HG03457 (cell line): ENCODE results near the gene B4GAT1.
"Not testable (repeated sequence)": the region's sequence is repeated elsewhere in the genome, so short reads cannot be mapped to it uniquely, and the experiment has no call there.

ENCODE experiments used
- ATAC-seq: cut with Tn5 transposase; IDR thresholded peaks from one replicate; pipeline ENCODE4 v1.9.1; 2021; ENCODE audit warnings: moderate number of reproducible peaks; ENCODE audit not compliant: unreplicated experiment

Gene B4GAT1

DNA sequence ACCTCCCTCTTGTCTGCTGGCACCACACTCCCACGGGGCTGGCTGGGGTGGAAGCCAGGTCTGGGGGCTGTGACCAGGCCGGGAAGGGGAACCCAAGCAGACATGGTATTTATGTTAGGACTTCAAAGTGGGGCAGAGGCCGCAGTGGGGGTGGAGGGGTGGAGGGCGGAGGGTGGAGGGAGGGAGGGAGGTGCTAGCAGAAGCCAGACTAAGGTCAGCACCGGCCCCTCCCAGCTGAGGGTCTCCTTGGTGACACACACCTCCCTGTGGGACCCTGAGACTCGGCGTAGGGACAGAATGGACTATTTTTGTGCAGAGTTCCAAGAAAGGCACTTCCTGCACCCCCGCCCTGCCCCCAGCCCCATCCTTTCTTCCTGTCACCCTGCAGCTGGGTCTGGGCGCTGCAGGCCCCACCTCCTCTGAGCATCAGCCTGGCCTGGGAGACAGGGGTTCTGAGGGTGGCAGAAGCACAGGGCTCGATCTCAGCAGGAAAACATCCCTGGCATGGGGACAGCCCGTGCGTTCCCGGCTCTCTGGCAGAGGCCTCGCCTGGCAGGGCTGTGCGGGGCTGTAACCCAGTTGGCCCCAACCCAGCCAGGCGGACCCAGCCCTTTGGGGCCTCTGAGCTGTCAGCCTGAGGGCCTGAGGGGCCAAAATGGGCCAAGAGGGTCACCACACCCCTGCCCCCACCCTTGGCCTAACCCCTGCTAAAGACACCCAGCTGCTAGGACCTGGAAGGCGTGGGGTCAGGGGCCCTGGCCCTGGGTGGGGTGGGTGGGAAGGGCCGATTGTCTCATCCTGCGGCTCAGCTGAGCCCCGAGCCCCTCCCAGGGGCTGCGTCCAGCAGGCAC is 20.9 kb downstream of the B4GAT1 start:
- ATAC-seq, result no peak

DNA sequence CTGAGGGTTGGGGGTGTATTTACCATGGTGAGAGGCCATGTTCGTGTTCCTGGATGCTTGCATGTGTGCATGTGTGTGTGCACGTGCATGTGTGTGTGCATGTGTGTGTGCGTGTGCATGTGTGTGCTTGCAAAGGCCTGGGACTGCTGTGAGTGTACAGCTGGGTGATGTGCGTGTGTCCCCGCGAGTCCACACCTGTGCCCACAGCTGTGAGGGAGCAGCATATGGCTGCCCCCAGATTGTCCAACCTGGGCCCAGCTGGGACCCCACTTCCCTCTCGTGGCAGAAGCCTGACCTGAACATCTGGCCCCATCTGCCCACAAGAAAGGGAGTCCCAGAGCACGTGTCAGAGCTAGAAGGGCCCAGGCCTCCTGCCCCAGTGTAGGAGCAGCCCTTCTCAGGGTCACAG is 22.2 kb downstream of the B4GAT1 start:
- no peak for ATAC-seq

DNA sequence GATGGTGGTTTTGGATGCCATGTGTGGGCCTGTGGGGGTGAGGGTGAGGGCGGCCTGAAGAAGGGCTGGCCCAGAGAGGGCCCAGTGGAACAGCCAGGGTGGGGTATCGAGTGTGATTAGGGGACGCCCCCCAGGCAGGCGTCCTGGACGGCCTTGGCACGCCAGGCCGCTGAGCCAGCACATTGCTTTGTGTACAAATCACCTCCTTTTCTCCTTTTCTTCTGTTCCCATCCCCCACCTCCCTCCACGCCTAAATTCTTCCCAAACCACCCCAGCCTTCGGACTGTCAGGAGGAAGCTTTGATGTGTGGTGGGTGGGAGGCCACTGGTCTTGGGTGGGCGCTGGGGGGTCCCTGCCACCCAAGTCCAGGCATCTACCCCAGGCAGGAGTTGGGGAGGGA is 22.8 kb downstream of the B4GAT1 start:
- ATAC-seq, result no peak

DNA sequence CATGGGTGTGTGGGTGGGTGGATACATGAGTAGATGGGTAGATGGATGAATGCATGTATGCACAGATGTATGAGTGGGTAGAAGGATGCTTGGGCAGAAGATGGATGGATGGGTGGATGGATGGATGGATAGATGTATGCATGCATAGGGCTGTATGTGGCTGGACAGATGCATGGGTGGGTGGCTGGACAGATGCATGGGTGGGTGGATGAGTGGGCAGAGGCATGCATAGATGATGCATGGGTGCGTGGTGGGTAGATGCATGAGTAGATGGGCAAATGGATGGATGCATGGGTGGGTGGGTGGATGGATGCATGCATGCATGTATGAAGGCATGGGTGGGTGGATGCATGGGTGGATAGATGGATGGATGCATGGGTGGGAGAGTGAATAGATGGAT is 23.7 kb downstream of the B4GAT1 start:
- no peak for ATAC-seq

DNA sequence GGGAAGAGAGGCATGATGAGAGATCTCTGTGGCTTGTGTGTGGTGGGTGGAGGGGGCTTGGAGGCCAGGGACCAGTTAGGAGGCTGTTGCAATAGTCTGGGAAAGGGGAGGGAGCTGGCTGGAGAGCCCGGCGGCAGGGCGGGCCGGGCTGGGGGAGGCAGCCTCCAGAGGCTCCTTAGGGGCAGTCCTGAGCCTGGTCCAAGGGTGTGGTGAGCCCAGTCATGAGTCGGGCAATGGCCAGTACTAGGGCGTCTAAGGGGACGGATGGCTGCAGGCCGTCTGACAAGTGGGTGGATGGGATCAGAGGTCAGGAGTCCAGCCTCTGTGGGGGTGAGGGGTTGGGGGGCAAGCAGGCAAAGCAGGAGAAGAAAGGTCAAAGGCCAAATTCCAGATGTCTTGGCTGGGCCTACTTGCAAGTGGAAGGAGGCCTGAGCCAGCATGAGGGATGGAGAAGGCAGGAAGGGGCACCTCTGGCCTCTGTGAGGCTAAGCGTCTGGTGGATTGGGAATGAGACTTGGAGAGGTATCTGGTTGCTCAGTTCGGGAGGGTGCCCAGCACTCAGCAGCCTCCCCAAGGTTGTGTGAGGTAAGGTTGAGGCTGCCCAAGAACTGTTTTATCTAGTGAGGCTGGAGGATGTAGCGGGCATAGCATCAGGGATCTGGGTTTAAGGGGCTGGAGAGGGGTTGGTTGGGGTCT is 24.5 kb downstream of the B4GAT1 start:
- no peak for ATAC-seq

DNA sequence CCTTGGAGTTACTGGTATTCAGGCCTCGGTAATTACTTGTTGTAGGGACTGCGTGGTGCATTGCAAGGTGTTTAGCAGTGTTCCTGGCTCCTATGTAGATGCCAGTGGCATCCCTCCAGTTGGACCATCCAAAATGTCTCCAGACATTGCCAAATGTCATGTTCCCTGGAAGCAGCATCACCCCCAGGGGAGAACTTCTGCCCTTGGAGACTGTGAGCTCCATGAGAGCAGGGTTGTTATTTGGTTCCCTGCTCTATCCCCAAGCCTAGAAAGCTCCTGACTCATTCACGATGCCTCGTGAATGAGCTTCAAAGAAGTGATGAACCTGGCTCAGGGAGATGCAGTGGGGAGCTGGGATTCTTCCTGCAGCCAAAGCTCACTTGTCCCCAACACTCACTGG is 25.8 kb downstream of the B4GAT1 start:
- ATAC-seq, result no peak

DNA sequence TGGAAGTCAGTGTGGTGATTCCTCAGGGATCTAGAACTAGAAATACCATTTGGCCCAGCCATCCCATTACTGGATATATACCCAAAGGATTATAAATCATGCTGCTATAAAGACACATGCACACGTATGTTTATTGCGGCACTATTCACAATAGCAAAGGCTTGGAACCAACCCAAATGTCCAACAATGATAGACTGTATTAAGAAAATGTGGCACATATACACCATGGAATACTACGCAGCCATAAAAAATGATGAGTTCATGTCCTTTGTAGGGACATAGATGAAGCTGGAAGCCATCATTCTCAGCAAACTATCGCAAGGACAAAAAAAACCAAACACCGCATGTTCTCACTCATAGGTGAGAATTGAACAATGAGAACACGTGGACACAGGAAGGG is 26.7 kb downstream of the B4GAT1 start:
- ATAC-seq, result not testable (repeated sequence)

DNA sequence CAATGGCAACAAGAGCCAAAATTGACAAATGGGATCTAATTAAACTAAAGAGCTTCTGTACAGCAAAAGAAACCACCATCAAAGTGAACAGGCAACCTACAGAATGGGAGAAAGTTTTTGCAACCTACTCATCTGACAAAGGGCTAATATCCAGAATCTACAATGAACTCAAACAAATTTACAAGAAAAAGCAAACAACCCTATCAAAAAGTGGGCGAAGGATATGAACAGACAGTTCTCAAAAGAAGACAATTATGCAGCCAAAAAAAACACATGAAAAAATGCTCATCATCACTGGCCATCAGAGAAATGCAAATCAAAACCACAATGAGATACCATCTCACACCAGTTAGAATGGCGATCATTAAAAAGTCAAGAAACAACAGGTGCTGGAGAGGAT is 27.1 kb downstream of the B4GAT1 start:
- not testable (repeated sequence) for ATAC-seq

DNA sequence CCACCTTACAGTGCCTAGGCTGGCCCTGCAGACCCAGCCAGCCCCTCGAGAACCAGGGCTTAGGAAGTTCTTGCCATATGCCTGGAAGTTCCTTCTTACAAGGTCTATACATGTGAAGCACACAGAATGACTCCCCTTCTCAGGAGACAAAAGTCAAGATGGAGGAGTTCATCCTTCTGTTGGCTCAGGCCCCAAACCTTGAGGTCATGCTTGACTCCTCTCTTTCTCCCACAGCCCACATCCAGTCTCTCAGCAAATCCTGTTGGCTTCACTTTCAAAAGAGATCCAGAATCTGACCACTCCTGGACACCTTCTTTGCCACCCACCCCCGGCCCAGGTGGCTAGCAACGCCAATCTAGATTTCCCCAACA is 28.8 kb downstream of the B4GAT1 start:
- ATAC-seq, result no peak

DNA sequence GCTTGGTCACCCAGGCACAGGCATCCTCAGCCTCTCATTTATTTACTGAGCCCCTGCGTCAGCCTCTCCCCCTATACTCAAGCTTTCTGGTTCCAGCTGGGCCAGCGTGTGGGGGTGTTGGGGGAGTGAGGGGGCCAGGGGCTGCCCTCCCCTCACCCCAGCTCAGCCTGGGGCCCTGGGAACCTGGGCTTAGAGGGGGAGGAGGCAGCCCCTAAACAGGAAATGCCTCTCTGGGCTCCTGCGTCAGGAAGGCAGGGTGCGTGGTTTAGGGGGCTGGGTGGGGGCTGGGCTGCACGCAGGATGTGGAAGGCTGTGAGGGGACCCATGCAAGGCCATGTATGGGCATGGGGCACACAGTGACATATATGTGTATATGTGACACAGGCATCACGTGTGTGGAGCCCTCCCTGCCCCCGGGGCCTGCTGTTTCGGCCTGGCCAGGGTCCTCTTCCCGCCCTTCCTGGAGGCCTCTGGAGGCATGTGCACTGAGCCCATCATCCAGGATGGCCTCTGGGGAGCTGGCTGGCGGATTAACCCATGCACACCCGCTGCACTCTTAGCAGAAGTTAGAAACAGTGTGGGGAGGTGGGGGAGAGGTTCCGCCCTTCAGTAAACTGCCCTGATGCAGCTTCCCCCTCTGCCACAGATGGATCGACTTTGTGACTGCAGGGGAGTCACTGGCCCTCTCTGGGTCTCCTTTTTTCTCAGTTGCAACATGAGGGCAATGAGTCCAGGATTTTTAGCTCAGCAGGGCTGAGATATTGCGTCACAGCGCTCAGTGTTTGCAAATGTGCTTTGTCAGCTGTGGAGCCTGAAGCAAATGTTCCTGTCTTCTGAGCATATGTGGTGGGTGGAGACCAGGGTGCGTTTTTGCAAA is 29.5 kb downstream of the B4GAT1 start:
- no peak for ATAC-seq

DNA sequence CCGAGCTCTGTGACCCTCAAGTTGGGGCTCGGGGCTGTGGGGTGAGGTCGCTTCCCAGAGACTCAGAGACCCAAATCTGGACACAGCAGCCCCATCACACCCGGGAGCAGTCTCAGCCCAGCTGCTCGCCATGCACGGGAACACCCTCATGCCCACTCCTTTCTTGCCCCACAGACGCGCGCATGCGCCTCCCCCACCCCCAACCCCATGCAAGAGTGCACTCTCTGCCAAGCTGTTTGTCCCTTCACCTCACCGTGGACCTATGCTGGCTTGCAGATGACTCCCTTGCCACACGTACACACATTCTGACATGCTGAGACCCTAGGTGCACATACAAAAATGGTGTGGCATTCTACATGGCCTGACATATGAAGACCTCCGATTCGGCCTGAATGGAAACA is 30.1 kb downstream of the B4GAT1 start:
- no peak for ATAC-seq

DNA sequence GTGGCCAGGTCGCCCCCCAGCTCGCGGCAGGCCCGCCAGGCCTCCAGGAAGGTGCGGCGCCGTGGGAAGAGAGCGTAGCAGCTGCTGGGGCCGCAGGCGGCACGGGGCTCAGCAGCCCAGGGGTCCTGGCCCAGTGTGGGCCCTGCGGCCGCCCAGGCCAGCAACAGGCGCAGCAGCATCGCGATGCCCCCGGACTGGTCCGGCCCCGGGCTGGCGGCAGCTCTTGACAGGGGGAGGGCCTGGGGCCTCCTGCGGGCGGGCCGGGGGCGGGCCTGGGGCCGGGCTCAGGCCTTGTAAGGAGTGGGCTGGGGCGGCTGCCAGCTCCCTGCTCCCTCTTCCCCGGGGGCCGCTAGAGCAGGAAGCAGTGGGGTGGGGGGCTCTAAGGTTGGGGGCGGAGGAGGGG is 30.6 kb downstream of the B4GAT1 start, which contains the start of gene CD248:
Gene CD248 (minus strand): TSS at position 196 of the 403 bp plus-strand sequence. CDS start 17 bp downstream, at position 179.
- no peak for ATAC-seq

DNA sequence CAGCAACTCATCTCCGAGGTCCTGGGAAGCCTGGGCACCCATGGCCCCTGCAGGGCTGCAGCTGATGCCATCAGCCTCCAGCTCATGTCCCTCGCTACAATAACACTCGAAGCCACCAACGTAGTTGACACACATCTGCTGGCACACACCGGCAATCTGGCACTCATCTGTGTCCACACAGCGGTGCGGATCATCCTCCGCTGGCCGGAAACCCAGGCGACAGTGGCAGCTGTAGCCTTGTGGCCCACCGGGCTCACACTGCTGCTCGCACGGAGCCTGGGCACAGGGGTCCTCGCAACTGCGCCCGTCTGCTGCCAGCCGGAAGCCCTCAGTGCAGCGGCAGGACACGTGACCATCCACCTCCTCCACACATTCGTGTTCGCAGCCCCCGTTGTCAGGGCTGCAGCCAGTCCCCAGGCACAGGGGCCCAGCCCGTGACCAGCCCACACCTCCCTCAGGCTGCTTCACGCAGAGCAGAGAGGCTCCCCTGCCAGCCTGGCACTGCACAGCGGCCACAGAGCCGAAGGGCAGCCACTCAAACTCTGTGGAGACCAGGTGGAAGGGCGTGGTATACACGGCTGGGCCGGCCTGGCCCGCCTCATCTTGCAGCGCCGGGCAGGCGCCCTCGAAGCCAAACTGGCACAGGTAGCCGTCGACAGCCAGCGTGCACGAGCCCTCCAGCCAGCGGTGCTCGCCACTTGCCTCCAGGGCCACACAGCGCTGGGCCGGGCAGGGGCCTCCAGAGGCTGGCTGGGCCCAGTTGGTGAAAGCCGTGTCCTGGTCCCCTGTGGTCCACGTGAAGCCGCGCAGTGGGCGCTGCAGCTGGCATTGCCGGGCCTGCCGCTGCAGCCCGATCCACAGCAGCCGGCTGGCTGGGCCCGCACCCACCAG is 31.3 kb downstream of the B4GAT1 start:
- no peak for ATAC-seq

DNA sequence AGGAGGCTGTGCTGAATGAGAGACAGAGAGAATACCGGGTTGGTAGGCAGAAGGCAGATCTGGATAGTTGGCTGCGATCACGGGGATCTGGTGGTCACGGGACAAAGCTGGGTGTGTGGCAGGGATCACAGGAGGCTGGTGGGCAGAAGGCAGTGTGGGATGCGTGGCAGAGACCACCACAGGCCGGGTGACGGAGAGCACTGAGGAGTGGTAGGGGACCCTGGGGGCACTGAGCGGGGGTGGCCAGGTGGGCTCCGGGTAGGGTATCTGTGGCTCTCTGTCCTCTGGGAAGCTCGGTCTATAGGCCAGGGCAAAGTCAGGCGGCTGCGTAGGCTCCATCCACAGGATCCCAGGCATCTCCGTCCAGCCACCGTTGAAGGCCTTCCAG is 31.9 kb downstream of the B4GAT1 start:
- no peak for ATAC-seq

DNA sequence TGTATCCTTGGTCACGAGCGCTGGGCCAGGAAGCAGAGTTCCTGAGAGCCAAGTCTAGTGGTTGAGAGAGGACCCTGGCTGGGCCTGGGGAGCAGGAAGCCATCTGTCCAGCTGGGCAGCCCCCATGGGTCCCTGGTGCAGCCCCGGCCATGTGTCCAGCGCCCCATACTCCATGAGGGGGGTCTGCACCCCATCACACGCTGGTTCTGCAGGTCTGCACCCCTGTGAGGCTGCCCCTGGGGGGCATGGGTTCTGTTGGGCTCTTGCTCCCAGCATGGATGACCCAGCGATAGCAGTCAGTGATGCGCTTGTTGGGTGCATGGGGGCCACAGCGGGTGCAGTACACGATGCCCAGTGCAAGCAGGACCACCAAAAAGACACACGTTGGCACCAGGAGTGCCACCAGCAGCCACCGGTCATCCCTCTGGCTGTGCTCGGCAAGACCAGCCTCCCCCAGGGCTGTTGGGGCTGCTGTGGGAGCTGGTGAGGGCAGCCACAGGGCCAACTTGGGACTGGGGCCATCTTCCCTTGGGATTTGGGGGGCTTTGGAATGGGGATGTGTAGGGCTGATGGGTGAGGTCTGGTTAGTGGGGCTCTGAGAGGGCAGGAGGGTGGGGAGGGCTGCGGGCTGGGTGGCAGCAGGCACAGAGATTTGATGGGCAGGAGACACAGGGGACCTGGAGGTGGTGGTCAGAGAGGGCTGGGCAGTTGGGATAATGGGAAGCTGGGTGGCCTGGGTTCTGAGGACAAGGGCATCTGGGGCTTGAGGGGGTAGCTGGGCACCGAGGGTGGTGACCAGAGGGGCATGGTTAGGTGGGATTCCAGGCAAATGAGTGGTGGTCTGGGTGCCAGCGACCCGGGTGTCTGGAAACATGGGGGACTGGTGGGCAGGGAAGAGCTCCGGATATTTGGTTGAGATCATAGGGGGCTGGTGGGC is 32.6 kb downstream of the B4GAT1 start:
- ATAC-seq, result no peak

DNA sequence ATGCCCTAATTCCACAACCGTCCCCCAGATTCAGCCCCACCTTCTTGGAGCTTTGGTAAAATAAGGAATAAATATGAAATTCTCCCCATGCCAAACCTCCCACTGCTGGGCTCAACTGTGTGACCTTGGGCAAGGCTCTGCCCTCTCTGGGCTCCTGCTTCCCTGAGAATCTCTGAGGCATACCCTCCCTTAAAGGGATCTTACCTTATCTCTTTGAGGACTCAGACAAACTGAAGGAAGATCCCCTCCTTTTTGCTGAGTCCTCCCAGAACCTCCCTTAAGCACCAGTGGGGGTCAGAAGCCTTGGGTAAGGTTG is 33.3 kb downstream of the B4GAT1 start:
- ATAC-seq, result no peak

DNA sequence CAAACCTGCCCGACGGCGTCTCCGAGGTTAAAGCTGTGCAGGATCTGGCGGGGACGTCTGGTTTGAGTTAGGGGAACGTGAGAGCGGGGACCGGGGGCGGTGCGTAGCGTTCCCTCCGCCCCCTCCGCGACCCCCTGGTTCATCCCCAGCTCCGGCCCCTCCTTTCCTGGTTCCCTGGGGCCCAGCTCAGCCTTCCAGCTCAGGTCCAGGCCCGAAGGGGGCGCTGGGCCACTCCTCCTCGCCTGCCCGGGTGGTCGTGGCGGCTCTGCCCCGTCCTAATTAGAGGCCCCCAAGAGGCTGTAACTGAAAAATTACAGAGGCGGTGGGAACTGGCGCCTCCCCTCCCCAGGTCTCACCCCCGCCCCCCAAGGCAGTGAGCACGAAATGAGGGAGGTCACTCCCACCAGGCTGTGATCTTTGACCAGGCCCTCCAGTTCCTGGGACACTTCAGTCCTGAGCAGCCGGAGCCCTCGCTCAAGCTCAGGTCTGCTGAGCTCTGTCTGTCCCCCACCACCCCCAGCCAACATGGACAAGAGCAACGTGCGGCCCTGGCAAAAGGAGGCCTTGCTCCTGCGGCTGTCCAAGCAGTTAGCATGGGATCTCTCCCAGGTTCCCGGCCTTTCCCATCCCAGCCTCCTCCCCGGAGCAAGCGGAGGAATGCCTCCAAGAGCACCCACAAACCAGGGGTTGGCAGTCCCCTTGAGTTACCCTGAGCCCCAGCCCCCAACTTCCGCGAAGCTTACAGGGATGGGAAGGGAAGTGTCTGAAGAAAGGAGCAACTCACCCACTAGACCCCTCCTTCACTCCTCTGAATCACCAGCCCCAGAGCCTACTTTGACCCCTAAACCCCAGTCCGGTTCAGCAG is 33.9 kb downstream of the B4GAT1 start:
- ATAC-seq, result no peak

DNA sequence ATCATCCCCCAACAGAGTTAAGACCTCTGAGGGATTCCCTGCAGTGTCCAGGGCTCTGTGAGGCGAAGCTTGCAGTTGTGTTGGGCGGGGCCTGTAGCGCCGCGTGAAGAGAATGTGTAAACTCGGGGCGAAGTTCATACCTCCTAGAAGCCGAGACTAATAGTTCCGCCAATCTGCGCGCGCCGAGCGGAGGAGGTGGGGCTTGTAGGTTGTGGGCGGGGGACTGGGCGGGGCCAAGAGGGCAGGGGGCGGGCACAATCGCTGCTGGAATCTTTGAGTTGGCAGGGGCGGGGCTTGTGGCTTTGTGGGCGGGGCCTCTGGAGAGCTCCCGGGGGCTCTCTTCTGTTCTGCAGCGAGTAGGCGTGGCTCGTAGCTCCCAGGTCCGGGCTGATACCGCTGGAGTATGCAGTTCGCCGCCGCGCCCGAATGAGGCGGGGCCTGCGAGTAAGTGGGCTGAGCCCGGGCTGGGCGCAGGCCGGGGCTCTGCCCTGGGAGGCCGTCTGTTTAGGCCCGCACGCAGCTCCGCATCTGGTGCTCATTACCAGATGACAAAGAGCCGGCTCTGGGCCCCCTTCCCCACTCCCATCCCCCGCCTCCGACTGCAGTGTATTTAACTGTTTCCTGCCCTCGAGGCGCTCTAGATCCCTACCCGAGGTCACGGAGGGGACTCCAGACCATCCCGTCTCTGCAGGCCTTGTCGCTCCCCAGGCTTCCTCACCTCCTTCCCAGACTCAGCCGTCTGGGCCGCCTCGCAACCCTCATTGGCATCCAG is 34.7 kb downstream of the B4GAT1 start:
- peak; percentile 45 for ATAC-seq
